ENCODE data around the gene RAB8A. TPM values are rescaled to one million over a fixed set of nuclear protein-coding genes. Genes with fewer than 3 reads are reported as not detected.
"Not testable (repeated sequence)": the region's sequence is repeated elsewhere in the genome, so short reads cannot be mapped to it uniquely, and the experiment has no call there.

RAB8A gene
- total RNA-seq, 1 donor from 2014 or later = 43.3 TPM

DNA sequence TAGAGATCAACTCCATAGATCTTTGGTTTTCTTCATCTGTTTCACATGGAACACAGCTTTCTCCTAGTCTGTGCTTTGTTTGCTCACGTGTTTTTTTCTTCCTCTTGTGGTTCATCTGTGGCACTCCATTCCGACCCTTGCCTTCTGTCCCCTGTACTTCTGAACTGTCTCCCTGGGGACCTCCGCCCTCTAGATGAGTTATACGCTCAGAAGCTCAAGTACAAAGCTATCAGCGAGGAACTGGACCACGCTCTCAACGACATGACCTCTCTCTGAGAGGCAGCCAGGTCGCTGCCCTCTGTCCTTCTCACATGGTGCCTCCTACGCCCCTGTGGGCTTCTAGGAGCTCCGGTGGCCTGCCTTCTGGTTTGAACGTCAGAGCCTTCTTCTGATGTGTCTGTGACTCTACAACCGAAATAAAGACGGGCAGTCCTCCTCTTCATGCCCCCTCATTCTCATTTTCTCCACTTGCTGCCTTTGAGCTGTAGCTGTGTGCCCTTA is 16.6 kb upstream of the RAB8A start:
- no peak overlapping the region for H3K4me3 ChIP-seq (ENCODE audit: low read depth, low read length)
- TF ChIP-seq, protein P1, sequence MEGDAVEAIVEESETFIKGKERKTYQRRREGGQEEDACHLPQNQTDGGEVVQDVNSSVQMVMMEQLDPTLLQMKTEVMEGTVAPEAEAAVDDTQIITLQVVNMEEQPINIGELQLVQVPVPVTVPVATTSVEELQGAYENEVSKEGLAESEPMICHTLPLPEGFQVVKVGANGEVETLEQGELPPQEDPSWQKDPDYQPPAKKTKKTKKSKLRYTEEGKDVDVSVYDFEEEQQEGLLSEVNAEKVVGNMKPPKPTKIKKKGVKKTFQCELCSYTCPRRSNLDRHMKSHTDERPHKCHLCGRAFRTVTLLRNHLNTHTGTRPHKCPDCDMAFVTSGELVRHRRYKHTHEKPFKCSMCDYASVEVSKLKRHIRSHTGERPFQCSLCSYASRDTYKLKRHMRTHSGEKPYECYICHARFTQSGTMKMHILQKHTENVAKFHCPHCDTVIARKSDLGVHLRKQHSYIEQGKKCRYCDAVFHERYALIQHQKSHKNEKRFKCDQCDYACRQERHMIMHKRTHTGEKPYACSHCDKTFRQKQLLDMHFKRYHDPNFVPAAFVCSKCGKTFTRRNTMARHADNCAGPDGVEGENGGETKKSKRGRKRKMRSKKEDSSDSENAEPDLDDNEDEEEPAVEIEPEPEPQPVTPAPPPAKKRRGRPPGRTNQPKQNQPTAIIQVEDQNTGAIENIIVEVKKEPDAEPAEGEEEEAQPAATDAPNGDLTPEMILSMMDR (IDR thresholded peaks at IDR 0.05; ENCODE audit: insufficient read depth, low read length, poor library complexity, severe bottlenecking) = no peak
- no peaks in the 10 kb centered on the region for H3K27me3 ChIP-seq (ENCODE audit: control insufficient read depth, insufficient read depth, low read length)
- no peaks in the 10 kb centered on the region for H3K36me3 ChIP-seq (ENCODE audit: control insufficient read depth, insufficient read depth, low read length)
- no peak for DNase-seq (ENCODE audit: low read depth)

DNA sequence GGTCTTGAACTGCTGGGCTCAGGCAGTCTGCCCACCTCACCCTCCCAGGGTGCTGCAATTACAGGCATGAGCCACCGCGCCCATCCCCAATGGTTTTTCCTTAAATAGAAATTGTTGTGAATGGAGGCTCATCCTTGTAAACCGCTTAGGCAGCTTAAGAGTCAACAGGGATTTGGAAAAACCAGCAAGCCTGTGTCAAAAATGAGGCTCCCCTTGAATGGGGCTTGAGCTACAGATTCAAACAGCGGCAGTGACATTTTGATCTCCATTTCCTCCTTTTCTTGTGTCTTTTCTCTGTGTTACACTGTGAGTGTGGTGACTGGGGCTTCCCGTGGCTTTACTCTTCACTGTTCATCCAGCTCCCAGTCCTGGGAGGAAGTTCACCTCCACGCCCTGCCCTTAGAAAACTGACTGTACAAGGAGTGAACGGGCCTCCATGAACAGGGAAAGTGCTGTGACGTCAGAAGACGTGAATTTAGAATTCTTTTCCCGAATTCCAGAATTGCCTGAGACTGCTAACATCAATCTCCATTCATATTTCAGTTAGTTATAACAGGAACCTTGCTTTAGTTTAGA is 15.3 kb upstream of the RAB8A start:
- DNase-seq (ENCODE audit: low read depth) = no peak
- Histone ChIP-seq H3K4me3 (ENCODE audit: low read depth, low read length) (no peak overlapping the region), H3K27me3 (ENCODE audit: control insufficient read depth, insufficient read depth, low read length) (no peaks in the 10 kb centered on the region), H3K36me3 (ENCODE audit: control insufficient read depth, insufficient read depth, low read length) (no peaks in the 10 kb centered on the region)
- TF ChIP-seq, protein P1 (IDR thresholded peaks at IDR 0.05; ENCODE audit: insufficient read depth, low read length, poor library complexity, severe bottlenecking) = no peak

DNA sequence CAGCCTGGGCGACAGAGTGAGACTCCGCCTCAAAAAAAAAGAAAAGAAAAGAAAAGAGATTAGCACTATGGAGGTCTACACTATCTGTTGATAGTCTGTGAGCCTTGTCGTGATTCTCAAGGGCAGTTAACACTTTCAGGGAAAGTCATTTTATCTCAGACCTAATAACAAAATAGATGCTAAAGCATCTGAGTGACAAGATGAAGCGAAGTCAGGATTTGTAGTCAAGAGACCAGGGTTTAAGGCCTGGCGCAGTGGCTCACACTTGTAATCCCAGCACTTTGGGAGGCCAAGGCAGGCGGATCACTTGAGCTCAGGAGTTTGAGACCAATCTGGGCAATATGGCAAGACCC is 13.3 kb upstream of the RAB8A start:
- Histone ChIP-seq H3K4me3 (ENCODE audit: low read depth, low read length) (no peak overlapping the region), H3K36me3 (ENCODE audit: control insufficient read depth, insufficient read depth, low read length) (no peaks in the 10 kb centered on the region), H3K27me3 (ENCODE audit: control insufficient read depth, insufficient read depth, low read length) (no peaks in the 10 kb centered on the region)
- DNase-seq (ENCODE audit: low read depth) = no peak
- TF ChIP-seq, protein P1 (IDR thresholded peaks at IDR 0.05; ENCODE audit: insufficient read depth, low read length, poor library complexity, severe bottlenecking) = no peak

DNA sequence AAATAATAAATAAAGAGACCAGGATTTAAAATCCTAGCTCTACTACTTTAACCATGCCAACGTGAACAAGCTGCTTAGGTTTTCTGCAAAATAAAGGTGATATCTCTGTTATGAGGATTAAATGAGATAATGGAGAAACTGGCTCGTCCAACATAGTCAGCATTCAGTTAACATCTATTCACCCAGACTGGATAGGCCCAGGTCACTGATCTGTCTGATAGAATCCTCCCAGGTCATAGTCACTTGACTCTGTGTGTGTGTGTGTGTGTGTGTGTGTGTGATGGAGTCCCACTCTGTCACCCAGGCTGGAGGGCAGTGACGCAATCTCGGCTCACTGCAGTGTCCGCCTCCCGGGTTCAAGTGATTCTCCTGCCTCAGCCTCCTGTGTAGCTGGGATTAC is 12.9 kb upstream of the RAB8A start:
- Histone ChIP-seq H3K36me3 (ENCODE audit: control insufficient read depth, insufficient read depth, low read length) (no peaks in the 10 kb centered on the region), H3K27me3 (ENCODE audit: control insufficient read depth, insufficient read depth, low read length) (no peaks in the 10 kb centered on the region), H3K4me3 (ENCODE audit: low read depth, low read length) (no peak overlapping the region)
- no peak for DNase-seq (ENCODE audit: low read depth)
- TF ChIP-seq, protein P1 (IDR thresholded peaks at IDR 0.05; ENCODE audit: insufficient read depth, low read length, poor library complexity, severe bottlenecking) = no peak

DNA sequence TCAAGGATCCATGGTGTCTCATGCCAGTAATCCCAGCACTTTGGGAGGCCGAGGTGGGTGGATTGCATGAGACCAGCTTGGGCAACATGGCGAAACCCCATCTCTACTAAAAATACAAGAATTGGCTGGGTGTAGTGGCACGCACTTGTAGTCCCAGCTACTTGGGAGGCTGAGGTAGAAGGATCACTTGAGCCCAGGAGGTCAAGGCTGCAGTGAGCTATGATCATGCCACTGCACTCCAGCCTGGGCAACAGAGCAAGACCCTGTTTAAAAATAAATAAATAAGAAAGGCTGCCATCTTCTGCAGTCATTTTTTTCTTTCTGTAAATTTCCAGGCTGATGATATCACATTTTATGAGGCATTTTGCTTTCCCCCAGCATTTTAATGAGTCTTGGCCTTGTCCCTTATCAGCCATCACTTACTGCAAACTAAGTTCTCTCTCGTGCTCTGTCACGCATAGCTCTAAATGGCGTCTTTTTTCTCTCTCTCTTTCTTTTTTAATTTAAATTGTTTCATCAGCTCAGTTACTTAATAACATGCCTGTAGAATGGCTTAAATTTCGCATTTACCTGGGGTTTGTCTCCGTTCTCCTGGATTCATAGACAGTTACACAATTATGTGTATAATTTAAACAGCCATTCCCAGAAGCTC is 12.2 kb upstream of the RAB8A start:
- not testable (repeated sequence) for H3K36me3 ChIP-seq (ENCODE audit: control insufficient read depth, insufficient read depth, low read length); H3K27me3 ChIP-seq (ENCODE audit: control insufficient read depth, insufficient read depth, low read length); DNase-seq (ENCODE audit: low read depth); H3K4me3 ChIP-seq (ENCODE audit: low read depth, low read length)

DNA sequence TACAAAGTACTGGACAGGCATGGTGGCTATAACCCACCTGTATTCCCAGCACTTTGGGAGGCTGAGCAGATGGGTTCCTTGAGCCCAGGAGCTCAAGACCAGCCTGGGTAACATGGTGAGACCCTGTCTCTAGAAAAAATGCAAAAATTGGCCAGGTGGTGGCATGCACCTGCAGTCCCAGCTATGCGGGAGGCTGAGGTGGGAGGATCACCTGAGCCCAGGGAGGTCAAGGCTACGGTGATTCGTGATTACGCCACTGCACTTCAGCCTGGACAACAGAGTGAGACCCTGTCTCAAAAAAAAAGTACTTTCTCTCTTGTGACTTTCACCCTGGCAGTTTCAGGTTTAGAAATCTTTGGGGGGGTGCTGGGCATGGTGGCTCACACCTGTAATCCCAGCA is 11.2 kb upstream of the RAB8A start:
- no peaks in the 10 kb centered on the region for H3K36me3 ChIP-seq (ENCODE audit: control insufficient read depth, insufficient read depth, low read length)
- TF ChIP-seq, protein P1 (IDR thresholded peaks at IDR 0.05; ENCODE audit: insufficient read depth, low read length, poor library complexity, severe bottlenecking) = no peak

More for the DNA sequence above, 11.2 kb upstream of the RAB8A start:
- no peak overlapping the region for H3K4me3 ChIP-seq (ENCODE audit: low read depth, low read length)
- DNase-seq (ENCODE audit: low read depth) = no peak
- H3K27me3 ChIP-seq (ENCODE audit: control insufficient read depth, insufficient read depth, low read length) = no peaks in the 10 kb centered on the region

Data from kidney epithelial cell (primary cell).